ENCODE measurements around the gene ROBO1.
"Not testable (repeated sequence)": the region's sequence is repeated elsewhere in the genome, so short reads cannot be mapped to it uniquely, and the experiment has no call there.

The ROBO1 gene

GRCh38 chr3:79543218-79543982 lies 224.4 kb downstream of the ROBO1 start:
- DNase-seq = no peak

DNA sequence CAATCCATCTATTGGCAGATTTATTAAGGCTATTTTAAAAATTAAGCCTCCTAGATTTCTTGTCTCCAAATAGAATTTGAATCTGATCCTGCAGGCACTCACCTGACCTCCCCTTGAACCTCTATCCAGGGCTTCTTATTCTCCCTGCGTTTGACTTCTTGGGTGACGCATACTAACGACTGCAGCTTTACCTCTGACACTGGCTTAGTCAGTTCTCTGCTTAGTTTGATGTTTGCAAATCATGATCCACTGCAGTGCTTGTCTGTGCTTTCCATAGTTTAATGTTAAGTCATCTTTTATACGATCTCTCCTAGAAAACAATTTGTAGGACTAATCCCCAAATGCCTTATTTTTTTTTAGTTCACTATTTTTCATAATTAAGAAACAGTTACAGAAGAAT lies 233.1 kb downstream of the ROBO1 start:
- DNase-seq = no peak

GRCh38 chr3:79531566-79532295 lies 236.1 kb downstream of the ROBO1 start:
- DNase-seq = no peak

- no peak for DNase-seq
Measured at GRCh38 chr3:79521221-79521848, 246.5 kb downstream of the ROBO1 start.

DNA sequence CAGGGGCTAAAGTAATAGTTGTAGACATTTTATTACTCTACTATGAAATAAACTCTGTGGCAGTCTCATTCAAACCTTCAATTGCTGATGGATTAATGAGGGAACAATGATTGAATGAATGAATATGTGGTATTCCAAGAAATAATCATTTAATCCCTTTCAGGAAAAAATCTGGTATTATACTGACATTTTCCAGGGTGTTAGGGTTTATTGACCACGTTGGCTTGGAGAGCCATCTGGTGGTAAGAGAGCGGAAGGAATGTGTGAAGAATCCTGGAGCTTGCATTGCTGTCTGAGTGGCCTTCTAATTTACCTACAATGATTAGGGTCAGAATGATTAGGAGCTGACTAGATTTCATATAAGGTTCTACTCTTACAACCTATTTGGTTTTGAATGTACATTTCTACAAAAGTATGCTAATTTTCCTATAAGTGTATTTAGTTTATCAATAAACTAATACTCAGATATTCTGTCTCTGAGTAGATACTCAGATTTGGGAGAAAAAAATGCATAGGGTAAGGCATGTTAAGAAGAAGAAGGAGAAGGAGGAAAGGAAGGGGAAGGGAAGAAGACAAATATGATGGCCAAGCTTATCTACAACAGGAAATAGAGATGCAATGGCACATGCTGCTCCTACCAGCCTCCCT lies 249.9 kb downstream of the ROBO1 start:
- DNase-seq = no peak

DNA sequence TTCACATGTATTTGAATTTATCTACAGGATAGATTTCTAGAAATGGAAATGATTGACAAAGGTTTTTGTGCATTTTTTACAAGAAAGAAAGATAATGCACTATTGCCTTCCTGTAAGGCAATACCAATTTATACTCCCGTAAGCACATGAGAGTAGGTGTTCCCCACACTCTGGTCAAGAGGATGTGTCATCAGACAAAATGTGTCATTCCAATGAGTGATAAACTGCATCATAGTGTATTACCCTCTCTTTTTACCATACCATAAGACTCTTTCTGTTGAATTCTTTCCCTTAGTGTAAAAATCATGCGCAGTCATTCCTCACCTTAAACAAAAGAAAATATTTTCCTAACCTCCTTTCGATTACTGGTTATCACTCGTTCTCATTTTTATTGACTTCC lies 251.0 kb downstream of the ROBO1 start:
- DNase-seq = no peak

DNA sequence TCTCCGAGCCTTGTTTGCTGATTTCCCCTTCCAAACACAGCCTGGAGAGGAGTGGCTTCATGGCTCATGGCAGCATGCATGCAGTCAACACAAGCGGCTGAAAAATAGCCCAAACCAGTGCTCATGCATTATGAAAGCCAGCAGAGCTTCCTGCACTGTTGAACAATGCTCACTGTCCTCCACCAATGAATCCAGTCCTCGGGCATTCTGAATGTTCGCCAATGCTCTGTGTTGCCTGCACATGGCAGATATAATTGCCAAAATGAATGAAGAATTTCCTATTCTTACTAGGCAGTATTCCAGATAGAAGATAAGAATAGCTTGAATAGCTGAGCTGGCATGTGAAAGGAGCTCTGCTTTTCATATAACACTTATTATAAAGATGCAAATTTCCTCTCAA lies 252.7 kb downstream of the ROBO1 start:
- no peak for DNase-seq

- no peak for DNase-seq
Measured at GRCh38 chr3:79514069-79514468, 253.7 kb downstream of the ROBO1 start.

DNA sequence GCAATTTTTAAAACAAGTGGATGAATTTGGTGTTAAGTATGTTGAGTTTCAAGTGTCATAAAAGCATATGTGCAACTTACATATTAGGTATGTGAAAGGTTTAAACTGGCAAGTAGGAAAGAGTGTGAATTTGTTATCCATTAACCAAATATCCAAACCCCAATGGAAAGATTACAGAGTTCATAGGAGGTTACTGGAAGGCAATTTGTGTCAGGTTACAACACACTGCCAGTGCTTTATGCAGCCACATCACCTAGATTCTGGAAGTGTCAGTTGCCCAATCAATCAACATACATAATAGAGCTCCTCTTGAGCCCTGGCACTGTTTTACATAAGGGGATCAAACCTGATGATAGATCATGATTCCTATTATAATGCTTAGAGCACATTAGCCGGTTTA lies 261.0 kb downstream of the ROBO1 start:
- DNase-seq = no peak

DNA sequence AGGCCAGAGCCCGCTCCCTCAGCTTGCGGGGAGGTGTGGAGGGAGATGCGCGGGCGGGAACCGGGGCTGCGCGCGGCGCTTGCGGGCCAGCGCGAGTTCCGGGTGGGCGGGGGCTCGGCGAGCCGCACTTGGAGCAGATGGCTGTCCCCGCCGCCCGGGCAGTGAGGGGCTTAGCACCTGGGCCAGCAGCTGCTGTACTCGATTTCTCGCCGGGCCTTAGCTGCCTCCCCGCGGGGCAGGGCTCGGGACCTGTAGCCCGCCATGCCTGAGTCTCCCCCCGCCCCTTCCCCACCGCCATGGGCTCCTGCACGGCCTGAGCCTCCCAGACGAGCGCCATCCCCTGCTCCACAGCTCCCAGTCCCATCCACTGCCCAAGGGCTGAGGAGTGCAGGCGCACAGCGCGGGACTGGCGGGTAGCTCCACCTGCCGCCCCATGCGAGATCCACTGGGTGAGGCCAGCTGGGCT lies 265.5 kb downstream of the ROBO1 start:
- not testable (repeated sequence) for DNase-seq

DNA sequence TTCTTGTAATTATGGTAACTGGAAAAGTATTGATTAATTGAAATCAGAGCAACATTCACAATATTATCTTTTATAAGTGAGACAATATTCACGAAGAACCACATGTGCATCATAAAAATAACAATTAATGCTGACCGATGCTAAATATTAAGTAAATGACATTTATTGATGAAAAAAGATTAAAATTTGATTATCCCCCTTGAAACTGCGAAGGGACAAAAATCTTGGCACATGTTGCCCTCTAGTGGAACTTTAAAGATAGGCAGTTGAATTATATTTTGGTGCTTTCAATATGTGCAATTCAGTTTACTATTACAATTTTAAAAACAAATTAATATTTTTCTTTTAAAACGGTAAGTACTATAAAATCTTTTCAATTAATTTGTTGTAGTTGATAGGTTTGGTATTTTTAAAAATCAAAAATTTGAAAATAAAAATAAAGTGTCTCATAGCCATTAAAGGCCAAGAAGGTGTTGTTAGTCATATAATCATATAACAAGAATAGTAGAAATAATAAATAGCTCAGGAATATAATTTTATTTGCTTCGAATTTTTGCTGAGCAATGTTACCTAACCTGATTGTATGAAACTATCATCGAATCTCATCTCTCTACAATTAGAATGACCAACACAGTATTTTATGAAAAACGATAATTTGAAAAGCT lies 270.2 kb downstream of the ROBO1 start:
- DNase-seq = no peak

DNA sequence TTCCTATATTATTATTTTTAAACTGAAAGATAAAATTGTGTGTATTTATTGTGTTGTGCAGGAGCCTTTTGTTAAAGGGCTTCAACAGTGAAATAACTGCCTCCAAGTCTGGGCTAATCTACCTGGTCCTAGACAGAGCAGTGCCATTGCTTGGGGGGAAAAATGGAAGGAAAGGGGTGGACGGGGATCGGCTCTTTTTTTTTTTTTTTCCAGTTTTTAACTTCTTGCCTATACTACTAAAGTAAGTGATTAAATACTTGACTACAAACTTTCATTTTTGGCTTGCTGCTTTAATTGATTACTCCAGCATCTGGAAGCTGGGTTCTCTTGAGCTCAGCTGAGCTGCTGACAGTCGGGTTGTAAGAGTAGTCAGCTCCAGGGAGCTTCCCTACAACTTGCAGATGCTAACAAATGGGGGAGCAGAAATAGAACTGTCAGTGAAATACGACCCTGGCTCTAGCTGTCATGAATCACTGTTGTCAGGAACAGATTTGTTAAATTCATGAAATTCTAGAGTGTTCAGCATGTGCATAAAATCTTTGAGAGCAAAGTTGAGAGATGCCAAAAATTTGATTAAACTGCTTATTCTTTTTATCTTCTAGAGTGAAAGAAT lies 276.7 kb downstream of the ROBO1 start:
- DNase-seq = no peak

DNA sequence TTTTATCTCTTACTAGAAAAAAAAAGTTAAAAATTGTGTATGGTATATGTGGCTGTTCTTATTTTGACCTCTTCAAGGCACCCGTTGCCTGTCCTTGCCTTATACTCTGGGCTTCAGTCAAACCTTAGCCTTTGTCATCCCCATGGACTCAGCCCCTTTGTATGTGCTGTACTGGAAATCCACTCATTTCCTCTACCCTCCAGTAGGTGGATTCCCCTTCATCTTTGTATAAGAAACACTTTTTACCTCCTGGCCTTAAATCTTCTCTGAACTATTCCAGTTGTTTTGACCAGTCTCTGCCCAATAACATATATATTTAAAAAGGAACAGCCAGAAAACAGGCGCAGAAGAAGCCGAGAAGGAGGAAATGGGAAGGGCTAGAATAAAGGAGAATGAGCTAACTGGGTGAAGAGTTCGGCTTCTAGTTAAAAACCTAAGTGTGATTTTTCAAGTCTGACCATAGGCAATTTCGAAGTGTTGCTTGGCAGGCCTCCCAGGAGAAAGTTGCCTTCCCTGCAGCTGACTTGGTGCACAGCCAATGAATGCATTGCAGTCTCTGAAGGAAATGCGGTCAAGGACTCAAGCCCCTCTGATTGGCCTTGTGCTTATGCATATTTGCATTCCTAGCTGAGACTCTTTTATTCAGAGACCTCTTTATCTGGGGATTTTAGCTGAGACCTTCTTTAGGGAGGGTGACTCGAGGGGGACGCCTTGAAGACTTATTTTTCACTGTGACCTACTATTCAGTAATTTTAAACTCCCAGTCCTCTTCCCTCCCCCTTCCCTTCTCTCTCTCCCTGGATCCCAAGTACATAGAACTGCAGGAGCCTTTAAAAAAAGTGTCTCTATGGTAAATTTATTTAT lies 277.4 kb downstream of the ROBO1 start:
- DNase-seq = no peak

- DNase-seq = no peak
Measured at GRCh38 chr3:79488407-79488806, 279.4 kb downstream of the ROBO1 start.

GRCh38 chr3:79480746-79481145 lies 287.1 kb downstream of the ROBO1 start:
- no peak for DNase-seq

DNA sequence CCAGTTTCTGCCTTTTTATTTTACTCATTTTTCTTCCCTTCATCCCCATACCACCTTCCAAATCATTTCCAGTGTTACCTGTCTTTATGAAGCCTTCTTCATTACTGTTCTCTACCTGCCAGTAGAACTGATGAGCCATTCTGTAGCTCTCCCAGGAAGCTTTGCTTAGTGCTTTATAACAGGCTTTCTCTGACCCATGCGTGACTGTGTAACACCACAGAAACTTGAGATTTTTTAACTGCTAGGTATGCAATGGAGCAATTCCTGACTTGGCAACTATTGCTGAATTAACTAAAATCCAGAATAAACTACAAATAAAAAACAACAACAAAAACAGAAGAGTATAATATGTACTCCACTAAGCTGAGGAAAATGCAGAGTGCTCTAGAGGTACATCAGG lies 289.2 kb downstream of the ROBO1 start:
- no peak for DNase-seq

DNA sequence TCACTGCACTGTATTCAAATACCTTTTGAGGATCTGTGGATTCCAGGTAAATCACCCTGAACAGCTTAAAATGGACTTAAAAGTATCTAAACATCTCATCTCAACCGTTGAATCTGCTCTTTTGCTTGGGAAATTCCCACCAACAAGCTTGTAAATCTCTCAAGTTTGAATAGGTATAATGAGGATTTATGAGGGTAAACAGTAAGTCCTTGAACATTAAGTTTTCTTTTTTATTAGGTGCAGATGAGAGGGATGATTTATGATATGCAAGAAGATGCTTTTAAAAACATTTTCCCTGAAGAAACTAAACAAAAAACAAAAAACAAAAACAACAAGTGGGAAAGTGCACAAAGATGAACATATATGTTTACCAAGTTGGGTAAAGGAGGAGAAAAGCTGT lies 290.6 kb downstream of the ROBO1 start:
- DNase-seq = peak; percentile 15

DNA sequence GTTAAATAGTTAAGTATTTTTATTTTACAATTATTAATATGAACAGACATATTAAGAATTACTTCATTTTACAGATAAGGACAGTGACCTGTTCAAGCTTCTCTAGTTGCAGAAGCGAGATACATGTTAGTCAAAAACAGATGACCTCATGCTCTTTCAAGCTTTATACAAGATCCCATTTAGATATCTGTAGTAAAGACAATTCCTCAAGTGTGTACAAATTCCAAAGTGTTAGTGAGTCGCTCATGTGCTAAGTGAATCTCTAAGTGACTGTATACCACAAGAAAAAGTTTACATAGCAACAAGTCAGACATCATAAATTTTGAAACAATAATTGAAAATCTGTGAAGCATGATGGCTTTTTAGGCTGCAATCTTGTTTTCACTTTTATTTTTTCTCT lies 293.8 kb downstream of the ROBO1 start:
- peak; percentile 8 for DNase-seq

- no peak for DNase-seq
Measured at GRCh38 chr3:79467721-79468120, 300.1 kb downstream of the ROBO1 start.

DNA sequence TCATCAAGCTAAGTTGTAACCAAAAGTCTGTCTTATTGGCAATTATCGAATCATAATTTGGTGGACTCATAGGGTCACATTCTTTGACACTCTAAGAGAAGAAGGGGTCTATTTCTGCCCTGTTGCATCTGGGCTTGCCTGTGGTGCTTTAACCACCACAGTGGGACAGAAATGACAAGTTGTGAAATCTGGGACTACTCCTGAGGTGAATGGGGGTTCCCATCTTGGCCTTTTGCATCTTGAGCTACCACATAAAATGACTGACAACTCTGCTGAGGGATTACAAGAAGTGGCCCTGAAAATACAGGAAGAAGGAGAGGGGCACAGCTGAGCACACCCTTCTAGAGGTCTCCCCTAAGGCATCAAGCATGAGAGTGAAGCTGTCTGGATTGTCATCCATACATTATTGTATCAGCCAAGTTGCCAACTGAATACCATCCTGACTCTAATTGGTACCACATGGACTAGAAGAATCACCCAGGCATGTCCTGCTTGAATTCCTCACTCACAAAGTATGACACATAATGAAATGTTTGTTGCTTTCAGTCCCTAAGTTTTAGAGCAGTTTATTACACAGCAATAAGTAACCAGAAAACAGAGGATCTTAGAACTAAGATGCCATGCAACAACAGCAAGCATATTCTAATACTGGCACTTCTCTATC lies 306.5 kb downstream of the ROBO1 start:
- DNase-seq = no peak

DNA sequence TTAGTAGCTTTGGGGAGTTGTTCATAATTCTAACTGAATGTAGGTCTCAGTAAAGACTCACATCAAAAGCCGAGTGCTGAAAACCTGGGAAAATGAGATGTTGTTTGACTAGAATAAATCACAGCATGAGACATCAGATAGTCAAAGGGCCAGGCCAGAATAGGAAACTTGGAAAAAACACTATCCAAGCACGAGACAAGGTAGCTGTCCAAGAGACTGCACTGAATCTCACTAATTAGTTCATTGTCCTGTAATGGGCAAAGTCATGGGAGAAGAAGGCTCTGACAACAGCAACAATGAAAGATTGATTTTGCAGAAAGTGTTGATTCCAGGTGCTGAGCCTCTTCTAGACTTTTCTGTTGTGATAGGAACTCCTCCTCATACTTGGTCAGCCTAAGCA lies 314.2 kb downstream of the ROBO1 start:
- DNase-seq = no peak

Data from NCI-H187 treated with DMSO at 0.1 percent for 48 hours (cell line).